GM18907 (cell line): ENCODE measurements around the gene UBE3B.

Experiments used
- ATAC-seq: cut with Tn5 transposase; IDR thresholded peaks from one replicate; pipeline ENCODE4 v1.9.1; 2021; ENCODE audit warnings: mild to moderate bottlenecking, moderate library complexity; ENCODE audit not compliant: unreplicated experiment

Gene UBE3B

DNA sequence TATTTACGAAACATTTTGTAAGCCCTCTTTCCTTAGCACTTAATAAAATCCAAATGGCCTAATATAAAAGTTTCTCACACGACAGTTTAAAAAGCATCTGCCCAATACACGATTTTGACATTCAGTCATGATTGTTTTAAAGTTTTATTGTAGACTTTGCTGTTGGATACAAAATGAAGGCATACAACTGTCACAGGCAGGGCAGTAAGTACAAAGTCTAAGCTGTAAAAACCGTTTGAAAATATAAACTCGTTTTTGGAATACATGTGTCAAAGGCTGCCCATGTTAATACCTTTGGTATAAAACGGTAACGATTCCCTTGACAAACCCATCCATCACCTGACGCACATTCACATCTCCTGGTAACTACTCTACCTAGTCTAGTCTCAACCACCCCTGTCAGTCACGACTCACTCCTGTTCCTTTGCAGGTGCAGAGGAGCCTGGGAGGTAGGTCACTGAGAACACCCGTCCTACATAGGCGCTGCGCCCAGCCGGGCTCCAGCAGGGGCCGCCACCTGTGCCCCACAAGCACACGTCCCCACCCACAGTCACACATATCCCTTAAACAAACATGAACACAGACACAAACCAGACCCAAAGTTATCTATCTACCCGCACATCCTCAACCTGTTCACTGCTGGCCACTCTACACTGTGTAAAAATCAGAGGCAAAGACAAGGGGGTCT is 27.4 kb upstream of the UBE3B start:
- ATAC-seq = no peak

- no peak for ATAC-seq
Observed at GRCh38 chr12:109450980-109451379, 26.5 kb upstream of the UBE3B start.

DNA sequence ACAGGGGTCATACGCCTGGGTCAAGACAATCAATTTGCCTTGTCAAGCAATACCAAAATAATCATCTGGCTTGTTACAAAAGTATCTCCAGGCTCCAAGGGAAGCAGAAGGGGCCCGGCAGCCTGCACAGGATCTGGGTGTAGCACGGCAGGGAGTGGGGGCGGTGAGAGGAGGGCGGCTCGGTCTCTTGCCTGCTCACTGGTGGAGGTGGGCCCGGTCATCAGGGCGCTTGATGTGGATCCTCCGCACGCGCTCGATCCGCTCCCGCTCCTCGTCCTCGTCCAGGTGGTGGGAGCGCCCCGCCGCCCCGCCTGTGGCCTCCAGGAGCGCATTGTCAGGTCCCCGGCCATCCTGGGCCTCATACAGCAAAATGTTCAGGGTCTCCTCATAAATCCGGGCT is 26.0 kb upstream of the UBE3B start:
- ATAC-seq = no peak

DNA sequence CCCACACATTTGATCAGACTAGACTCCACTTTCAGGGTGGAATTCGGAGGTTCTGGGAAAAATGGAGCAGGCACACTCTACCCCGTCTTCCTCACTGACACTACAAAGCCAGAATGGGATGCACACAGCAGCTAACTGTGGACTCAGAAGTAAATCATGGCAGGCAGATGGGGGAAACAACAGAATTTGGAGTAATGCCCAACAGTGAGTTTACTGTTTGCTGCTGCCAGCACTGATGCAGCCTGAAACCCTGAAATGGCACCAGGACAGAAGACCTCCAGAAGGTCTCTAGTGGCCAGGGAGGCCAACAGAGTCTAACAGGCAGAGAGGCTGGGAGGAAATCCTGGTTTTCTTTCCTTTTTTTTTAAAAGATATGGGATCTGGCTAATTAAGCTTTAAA is 24.9 kb upstream of the UBE3B start:
- no peak for ATAC-seq

- ATAC-seq = no peak
Observed at GRCh38 chr12:109455706-109456105, 21.7 kb upstream of the UBE3B start.

DNA sequence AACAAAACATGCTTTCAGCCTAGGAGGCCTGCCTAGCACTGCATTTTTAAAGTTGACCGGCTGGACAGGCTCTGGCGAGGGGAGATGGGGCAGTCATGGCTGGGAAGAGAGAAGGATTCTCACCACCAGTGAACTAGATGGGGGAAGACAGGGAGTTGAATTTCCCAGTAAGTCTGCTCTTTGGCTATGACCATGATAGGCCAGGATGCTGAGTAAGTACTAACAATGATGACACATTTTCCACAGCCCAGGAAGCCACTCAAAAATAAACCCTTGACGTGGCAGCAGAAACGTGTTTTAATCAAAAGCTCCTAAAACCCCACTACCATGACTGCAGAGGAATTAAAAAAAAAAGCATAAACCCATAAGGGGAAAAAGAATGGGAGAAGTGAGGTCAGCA is 19.3 kb upstream of the UBE3B start:
- no peak for ATAC-seq

GRCh38 chr12:109458771-109459208 is 18.6 kb upstream of the UBE3B start:
- no peak for ATAC-seq

DNA sequence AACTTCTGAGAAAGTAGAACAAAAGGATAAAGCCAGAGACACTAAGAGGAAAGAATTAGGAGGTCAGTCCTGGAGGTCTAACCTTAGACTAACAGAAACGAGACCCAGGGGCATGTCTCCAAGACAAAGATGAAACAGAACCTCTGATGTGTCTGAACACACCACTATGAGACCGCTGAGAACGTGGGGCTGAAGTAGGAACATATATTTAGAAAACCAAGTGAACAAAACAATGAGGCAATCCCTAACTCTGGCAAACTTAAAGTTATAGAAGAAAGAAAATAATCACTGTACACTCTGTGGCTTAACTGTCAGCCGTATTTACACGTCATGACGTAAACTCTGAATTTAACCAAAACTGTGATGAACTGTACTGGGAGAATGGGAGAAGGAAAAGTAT is 18.2 kb upstream of the UBE3B start:
- ATAC-seq = no peak

- ATAC-seq = no peak
Observed at GRCh38 chr12:109460538-109460937, 16.9 kb upstream of the UBE3B start.

GRCh38 chr12:109461049-109461845 is 16.2 kb upstream of the UBE3B start:
- no peak for ATAC-seq

GRCh38 chr12:109461846-109462756 is 15.3 kb upstream of the UBE3B start:
- ATAC-seq = no peak

DNA sequence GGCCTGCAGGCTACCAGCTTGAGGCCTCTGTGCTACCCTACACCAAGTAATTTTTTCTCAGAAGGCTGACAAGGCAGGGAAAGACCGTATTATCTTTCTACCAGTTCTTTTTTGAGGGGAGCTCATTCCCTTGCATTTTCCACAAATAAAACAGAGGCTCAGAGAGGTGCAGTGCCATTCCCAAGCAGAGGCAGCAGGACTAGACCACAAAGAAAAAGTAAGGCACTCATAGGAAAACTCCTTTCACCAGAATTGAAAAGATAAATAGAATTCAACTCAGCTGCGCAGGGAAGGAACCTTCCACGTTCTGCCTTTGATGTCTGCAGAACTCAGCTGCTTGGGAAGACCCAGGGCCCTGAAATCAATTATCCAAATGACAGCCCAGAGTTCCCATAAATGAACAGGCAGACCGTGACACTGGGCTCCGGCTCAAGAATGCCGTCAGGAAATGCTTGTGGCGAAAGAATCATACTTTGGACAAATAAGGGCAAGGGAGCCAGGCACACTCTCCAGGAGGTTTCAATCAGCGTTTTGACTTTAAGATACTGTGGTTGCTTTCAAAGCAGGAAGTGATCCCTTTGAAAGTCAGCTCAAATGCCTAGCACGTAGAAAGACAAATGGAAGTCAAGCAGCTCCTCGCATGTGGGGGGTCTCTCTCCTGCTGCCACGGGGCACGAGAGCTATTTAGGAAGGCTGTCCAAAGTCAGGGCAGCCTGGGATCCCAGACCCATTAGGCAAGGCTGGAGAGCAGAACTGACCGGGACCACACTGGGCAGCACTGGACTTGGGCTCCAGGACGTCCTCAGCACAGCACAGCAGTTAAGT is 14.4 kb upstream of the UBE3B start:
- ATAC-seq = no peak

DNA sequence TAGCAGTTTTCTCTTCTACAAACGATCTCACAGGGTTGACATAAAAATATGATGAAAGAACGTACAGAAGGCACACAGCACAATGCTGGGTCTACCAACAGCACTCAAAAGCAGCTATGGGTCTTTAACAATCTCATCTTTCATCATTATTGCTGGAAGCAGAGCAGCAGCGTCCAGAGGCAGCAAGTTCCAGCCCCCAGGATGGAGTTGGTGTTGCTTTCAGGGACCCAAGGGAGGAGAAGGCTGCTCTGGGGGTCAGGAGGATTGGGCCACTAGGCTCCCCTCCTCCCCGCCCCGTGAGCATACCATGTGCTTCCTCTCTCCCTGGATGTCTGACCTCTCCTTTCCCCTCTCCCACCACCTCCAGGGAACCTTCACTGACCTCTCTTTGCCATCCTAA is 13.7 kb upstream of the UBE3B start:
- no peak for ATAC-seq

DNA sequence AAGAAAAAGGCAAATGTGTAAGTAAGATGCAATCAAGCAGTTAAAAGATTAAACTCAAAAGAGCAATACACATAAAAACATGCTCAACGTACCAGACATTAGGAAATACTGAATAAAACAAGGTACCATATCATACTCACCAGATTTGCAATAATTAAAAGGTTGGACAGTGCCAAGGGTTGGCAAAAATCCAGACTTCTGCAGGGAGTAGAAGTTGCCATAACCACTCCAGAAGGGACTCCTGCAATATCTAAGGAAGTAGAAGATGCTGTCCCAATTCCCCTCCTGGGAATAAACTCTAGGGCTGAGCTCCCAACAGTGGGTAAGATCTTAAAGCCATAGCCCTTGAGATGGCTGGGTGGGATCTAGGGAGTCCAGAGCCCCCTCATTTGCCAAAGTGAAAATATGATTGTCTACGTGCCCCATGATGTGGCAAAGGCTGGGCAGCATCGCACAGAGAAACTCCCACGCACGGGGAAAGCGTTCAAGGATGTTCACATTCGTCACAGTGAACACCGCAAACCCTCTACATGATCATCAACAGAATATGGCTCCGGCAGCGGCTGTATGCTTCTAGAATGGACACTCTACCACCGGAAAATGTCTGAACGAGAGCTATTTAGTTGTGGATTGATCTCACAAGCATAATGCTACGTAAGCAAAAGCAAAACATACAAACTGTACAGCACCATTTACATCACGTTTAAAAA is 12.6 kb upstream of the UBE3B start:
- no peak for ATAC-seq

DNA sequence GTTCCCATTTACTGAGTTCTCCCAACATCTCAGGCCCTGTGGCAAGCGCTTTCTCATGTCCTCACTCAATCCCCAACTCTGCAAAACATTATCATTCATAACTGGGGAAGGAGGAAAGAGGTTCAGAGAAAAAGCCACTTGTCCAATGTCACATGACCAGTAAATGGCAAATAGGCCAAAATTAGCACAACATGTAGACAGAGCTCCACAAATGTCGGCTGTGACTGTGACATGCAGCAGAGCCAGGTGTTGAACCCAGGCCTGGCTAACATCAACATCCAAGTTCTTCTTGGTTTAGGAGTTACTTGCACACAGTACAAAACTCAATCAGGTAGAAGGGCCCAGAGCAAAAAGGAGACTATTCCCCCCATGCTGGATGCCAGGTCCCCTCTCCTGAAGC is 11.1 kb upstream of the UBE3B start:
- no peak for ATAC-seq

GRCh38 chr12:109466821-109467220 is 10.6 kb upstream of the UBE3B start:
- ATAC-seq = no peak

DNA sequence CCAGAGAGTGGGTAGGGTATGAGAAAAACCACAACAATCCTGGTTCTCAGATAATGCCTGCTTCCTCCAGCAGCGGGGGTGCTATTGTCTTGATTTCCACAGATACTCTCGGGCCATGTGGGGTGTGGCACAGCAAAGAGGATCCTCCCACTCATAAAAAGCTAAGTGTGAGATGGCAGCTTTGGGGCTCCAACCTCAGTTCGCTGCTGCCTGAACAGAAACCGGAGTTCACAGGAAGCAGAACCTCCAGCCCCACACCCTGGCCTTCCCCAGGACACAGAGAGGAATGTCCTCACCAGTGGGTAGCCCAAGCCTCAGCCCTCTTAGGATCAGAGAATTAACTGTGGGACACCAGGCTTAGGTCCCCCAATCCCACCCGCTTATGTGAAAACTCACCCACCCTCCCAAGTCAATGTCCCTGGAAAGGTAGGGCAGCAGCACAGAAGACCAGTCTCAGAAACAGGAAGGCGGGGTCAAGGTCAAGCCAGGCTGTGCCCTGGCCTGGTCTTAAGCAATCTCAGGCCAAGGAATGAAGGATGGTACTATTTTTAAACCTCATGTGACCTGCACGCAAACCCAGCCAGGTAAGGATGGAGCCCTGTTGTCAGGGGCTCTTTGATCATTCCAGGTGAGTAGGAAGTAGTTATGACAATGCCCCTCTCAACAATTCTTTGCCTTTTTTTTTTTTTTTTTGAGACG is 9.3 kb upstream of the UBE3B start:
- no peak for ATAC-seq

DNA sequence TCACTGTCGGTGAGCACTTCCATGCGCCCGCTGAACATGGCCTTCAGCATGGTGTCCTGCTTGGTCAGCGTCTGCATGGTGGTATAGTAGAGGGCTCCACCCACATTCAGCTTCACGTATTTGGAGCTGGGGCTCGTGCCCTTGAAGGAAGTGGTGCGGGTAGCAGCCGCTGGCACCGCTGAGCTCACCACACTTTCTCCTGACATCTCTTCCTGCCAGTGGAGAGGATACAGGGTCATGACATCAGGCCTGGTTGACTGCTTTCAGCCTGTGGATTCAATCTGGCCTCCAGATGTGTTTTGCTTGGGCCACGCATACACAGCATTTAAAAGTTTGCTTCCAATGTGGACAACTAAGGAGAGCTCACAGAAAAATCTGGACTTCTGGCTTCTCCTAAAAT is 7.9 kb upstream of the UBE3B start:
- ATAC-seq = no peak

DNA sequence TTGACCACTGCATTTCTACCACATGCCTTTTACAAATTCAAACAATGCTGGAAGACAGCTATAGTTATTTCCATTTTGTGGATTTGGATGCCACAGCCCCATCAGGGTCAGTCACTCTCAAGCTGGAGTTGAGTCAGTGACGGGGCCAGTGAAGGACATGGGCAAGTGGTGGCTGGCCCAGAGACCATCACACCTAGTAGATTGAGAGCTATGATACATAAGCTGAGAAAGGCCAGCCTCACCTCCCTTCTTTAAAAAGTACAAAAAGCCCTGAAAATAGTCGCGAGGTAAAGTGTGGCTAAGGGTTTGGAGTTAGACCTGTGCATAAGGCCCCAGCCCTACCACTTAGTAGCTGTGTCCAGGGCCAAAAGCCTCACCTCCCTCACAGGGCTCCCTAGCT is 4.4 kb upstream of the UBE3B start:
- no peak for ATAC-seq
